Stimulated activated CD8-positive, alpha-beta memory T cell treated with anti-CD3 and anti-CD28 coated beads, Interleukin-7, amount 100 ng/mL, for 48 hours (primary cell): Measurements from ENCODE around the gene TEDDM1.
"Not testable (repeated sequence)": the region's sequence is repeated elsewhere in the genome, so short reads cannot be mapped to it uniquely, and the experiment has no call there.

Experiments
- DNase-seq, 2 donors: peaks; one replicate each; pipeline ENCODE4 v3.0.0-alpha.2; 2020; ENCODE audit warnings: low read depth in 1 of 2; ENCODE audit errors: extremely low read depth in 1 of 2

Gene TEDDM1

DNA sequence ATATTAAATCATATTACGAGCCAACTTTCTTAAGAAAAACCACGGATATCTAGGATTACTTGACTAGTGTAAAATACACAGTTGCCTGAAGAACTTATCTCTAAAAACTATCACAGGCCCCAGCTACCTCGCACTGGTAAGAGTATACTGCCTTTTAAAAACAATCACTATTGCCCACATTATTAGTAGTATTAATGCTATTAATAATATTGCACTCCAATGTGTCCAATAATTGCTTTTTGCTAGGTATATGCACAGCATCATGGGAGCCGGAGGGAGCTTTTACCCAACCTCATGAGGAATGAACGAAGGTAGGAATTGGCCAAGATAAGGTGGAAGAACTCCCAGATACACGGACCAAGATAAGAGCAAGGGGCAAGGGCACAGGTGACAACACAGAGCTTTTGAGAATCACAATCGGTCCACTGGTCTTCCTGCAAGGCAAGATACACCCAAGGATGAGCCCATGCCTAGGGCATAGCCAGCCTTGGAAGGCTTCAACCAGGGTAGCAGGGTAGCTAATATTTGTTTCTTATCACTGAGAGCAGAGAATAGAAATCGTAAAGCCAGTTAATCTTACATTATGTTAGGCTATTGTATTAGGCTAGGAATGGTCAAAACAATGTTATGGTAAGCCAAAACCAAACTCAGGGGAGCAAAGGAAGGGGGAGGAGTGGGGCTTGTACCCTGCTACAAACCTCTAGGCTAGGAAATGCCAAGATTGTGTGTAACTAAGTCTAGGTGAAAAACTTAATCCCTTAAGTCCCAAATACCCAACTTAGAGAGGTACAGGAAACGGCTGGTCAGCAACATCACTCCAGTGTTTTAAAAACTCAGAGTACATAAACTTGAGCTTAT, 18.3 kb downstream of the TEDDM1 start:
- DNase-seq: no peak

- DNase-seq: no peak
These were observed 20.3 kb downstream of the TEDDM1 start for GRCh38 chr1:182380199-182380598.

- not testable (repeated sequence) for DNase-seq
These were observed 20.7 kb downstream of the TEDDM1 start for GRCh38 chr1:182379781-182380180.

GRCh38 chr1:182376936-182377574, 23.4 kb downstream of the TEDDM1 start:
- DNase-seq: no peak

- no peak for DNase-seq
These were observed 26.2 kb downstream of the TEDDM1 start for GRCh38 chr1:182374101-182374834.

GRCh38 chr1:182370532-182370931, 29.9 kb downstream of the TEDDM1 start:
- DNase-seq: no peak

DNA sequence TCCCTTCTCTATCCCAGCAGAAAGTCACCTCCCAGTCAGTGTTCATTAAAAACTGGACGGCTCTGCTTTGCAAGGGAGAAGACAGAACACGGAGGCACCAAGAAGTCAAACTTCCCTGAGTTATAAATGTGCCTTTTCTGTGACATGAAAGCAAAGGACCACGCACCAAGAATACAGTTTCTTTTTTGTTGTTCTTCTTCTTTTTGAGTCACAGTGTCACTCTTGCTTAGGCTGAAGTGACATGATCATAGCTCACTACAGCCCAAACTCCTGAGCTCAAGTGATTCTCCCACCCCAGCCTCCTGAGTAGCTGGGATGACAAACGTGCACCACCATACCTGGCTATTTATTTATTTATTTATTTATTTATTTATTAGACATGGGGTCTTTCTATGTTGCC, 31.6 kb downstream of the TEDDM1 start:
- DNase-seq: no peak

DNA sequence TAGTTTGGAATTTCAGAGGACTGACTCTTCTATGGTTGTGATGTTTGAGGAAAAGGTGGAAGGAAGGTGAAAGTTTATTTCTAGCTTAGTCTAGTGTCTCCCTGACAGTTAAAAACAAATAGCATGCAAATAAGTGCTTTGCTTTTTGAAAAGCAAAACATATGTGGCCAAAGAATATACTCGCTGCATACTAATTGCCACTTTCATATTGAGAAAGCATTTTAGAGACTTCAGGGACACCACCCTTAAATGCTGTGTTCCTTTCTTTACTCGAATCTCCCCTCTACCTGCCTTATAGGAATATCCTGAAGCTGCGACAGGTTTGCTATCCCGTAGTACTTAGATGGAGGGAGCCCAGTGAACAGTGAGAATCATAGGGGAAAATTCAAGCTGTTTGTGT, 32.1 kb downstream of the TEDDM1 start:
- no peak for DNase-seq

- no peak for DNase-seq
These were observed 32.5 kb downstream of the TEDDM1 start for GRCh38 chr1:182367926-182368325.

GRCh38 chr1:182366596-182366995, 33.9 kb downstream of the TEDDM1 start:
- DNase-seq: no peak

DNA sequence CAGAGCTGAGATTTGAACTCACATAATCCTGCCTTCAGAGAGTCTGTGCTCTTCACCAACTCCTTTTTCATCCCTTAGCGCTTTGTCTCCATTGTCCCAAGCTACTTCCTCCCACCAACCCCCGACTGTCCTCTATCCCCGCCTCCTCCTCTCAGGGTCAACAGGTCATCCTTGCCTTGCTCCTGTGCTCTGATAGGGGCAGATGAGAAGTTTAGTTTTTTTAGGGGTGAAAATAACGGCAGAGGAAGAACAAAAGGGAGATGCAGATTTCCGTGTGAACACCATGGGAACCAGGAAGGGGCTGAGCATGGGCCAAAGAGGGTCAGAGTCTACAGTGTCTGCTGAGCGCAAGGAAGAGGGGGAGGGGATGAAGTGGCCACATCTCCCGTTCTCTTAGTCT, 40.8 kb downstream of the TEDDM1 start:
- DNase-seq: no peak

GRCh38 chr1:182357913-182358312, 42.6 kb downstream of the TEDDM1 start:
- no peak for DNase-seq

GRCh38 chr1:182357171-182357570, 43.3 kb downstream of the TEDDM1 start:
- no peak for DNase-seq

DNA sequence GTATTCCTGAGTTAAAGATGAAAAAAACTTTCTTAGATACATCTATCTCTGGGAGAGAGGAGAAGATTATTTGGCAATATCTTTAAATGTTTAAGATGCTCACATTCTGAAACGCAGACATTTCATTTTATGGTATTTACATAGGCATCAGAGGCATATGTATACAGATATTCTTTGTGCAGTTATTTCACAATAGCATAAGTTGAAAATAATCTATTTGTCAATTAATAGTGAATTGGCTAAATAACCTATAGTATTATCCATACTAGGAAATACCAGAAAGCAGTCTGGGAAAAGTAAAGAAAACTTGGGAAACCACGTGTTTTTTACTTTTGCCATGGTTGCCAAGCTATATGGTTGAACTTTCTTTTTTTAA, 44.8 kb downstream of the TEDDM1 start:
- no peak for DNase-seq

DNA sequence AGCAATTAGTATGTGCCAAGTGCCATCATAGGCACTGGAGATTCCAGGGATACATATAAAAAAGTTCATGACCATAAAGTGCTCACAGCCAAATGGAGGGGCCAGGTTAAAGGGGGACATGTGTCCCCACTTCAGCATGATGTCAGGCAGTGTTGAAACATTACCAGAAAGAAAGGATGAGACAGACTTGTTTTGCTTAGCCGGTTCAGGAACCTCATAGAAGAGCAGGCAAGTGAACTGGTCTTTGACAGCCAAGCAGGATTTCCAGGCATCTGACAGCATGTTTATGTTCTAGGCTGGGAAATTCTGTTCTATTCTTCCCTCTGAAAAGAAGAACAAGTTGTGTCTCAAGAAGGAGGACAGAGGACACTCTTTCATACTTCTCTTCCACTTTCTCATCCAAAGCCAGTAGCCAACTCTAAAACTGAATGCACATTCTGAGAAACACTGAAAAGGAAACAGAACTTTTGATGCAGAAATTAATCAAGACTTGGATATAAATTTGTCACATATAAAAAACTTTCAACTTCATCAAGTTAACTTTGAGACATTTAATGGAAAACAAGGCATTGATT, 48.6 kb downstream of the TEDDM1 start:
- DNase-seq: no peak

DNA sequence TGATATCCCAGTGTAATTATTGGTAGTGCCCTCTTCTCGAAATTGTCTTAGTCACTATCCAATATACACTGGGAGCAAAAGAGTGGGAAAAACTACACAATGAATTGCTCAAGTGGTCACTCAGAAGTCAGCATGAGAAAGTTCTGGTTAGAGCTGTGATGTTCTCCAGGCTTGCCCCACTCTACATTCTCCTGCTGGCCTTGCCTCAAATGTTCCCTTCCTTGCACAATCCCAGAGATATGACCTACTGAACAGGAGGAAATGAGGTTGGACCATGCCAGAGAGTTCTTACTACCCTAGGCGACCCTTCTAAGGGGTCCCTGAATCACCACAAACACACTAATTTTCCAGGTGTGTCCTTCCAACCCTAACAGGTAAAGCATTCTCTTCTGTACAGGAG, 49.6 kb downstream of the TEDDM1 start:
- DNase-seq: no peak

DNA sequence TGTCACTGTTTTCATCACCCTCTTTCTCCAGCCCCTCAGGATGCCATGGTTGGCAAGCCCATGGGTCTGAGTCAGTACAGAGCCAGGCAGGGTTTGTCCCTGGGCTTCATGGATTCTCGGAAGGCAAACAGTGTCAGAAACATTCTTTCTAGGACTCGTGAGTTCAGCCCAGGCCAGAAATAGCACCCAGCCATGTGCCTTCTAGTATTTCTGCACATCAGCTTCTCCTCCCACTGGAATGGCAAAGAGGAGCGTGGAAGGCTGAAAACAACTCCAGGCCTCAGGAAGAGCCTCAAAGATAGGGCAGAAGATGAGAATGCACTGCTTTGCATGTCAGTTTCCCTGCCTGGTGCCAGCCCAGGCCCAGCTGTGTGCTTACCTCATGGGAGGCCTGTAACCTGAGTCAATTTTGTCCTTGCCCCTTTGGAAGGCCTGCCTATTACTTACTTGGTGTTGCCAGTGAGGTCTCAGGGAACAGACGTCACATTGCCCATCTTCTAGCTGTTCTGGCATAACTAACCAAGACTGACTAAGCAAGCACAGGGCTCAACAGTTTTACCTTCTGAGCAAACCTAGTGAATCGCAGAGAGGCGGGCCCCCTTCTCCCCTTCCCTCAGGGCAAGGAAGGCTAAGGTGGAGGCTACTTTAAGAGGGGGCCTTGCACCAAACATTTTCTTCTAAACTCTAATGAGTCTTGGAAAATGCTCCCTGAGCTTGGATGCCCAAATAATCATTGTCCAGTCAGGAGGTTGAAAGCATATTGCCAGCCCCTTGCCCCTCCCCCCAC, 51.3 kb downstream of the TEDDM1 start:
- DNase-seq: no peak
